BLaER1 treated with 17β-estradiol and CSF1 and Interleukin-3, amounts not matched to agents 10 nM and 100 nM (cell line): Measurements from ENCODE around the gene FAM20B.
A peak's percentile ranks its signal among the peaks of the same experiment; 100 is the strongest.

Source experiments
- H3K27ac ChIP-seq, 11 experiments: shearing (Covaris generic); formaldehyde crosslinking; 2 replicates each; pipeline ENCODE4 v1.8.1; 2022
- H3K27me3 ChIP-seq, 11 experiments: shearing (Covaris generic); formaldehyde crosslinking; 2 replicates each; pipeline ENCODE4 v1.8.1; 2022
- H3K36me3 ChIP-seq, 11 experiments: shearing (Covaris generic); formaldehyde crosslinking; 2 replicates each; pipeline ENCODE4 v1.8.1; 2022
- H3K4me1 ChIP-seq, 10 experiments: shearing (Covaris generic); formaldehyde crosslinking; 2 replicates each; pipeline ENCODE4 v1.8.1; 2022
- H3K4me2 ChIP-seq, 11 experiments: shearing (Covaris generic); formaldehyde crosslinking; 2 replicates each; pipeline ENCODE4 v1.8.1; 2022
- H3K4me3 ChIP-seq, 10 experiments: shearing (Covaris generic); formaldehyde crosslinking; 2 replicates each; pipeline ENCODE4 v1.8.1; 2022
- H3K9ac ChIP-seq, 11 experiments: shearing (Covaris generic); formaldehyde crosslinking; 2 replicates each; pipeline ENCODE4 v1.8.1; 2022
- H3K9me3 ChIP-seq, 11 experiments: shearing (Covaris generic); formaldehyde crosslinking; replicated peaks in 1 of 11; 2 replicates each; pipeline ENCODE4 v1.8.1; 2022
- H4K20me1 ChIP-seq, 11 experiments: shearing (Covaris generic); formaldehyde crosslinking; 2 replicates each; pipeline ENCODE4 v1.8.1; 2022
- Cebpa-rat ChIP-seq, 11 experiments: shearing (Covaris generic); IDR thresholded peaks; 2 replicates each; pipeline ENCODE4 v1.8.1; 2022

Gene FAM20B

GRCh38 chr1:179090522-179090921, 64.8 kb downstream of the FAM20B start:
- no peaks in the 10 kb centered on the region for H3K9me3 ChIP-seq
- H3K4me1 ChIP-seq = peaks cover 64 to 80% (median 73%) of the 10 kb centered on the region in 10 experiments
- peak overlapping the region; percentile 25 to 78 (median 48); a peak in 18 of 22 replicates for H3K4me2 ChIP-seq
- peak overlapping the region; percentile 50 to 77 (median 74); a peak in 20 of 22 replicates for H3K27ac ChIP-seq
- H3K27me3 ChIP-seq = no peaks in the 10 kb centered on the region
- H3K9ac ChIP-seq = peak overlapping the region in 9 of 11 experiments; percentile 32 to 63 (median 55); a peak in 11 of 22 replicates
- H4K20me1 ChIP-seq = peaks cover 0 to 68% (median 40%) of the 10 kb centered on the region in 11 experiments; a peak in 17 of 22 replicates
- TF ChIP-seq Cebpa-rat (IDR thresholded peaks at IDR 0.05) = no peak
- no peak overlapping the region for H3K4me3 ChIP-seq
- peaks cover 58 to 97% (median 84%) of the 10 kb centered on the region in 11 experiments for H3K36me3 ChIP-seq

- peaks cover 65 to 78% (median 72%) of the 10 kb centered on the region in 10 experiments for H3K4me1 ChIP-seq
- H3K4me3 ChIP-seq = no peak overlapping the region
- H3K27ac ChIP-seq = peak overlapping the region; percentile 50 to 77 (median 74); a peak in 21 of 22 replicates
Observed at GRCh38 chr1:179090923-179091322, 65.2 kb downstream of the FAM20B start.

GRCh38 chr1:179091691-179092165, 66.0 kb downstream of the FAM20B start:
- peak in 4 of 11 experiments; percentile 29 to 77 (median 58); a peak in 3 of 22 replicates for TF ChIP-seq Cebpa-rat (IDR thresholded peaks at IDR 0.05)
- Histone ChIP-seq H3K27ac (peak overlapping the region; percentile 50 to 77 (median 74); a peak in 21 of 22 replicates), H3K9me3 (no peaks in the 10 kb centered on the region), H3K4me1 (peaks cover 64 to 78% (median 71%) of the 10 kb centered on the region in 10 experiments), H3K9ac (peak overlapping the region; percentile 19 to 64 (median 58); a peak in 15 of 22 replicates), H3K4me3 (no peak overlapping the region), H3K27me3 (no peaks in the 10 kb centered on the region), H3K36me3 (peaks cover 61 to 97% (median 86%) of the 10 kb centered on the region in 11 experiments), H4K20me1 (peaks cover 0 to 62% (median 34%) of the 10 kb centered on the region in 11 experiments; a peak in 15 of 22 replicates), H3K4me2 (peak overlapping the region; percentile 25 to 78 (median 48); a peak in 21 of 22 replicates)

More at GRCh38 chr1:179090923-179091322, 65.2 kb downstream of the FAM20B start:
- Histone ChIP-seq H3K27me3 (no peaks in the 10 kb centered on the region), H3K9me3 (no peaks in the 10 kb centered on the region), H3K36me3 (peaks cover 58 to 97% (median 84%) of the 10 kb centered on the region in 11 experiments), H3K9ac (peak overlapping the region; percentile 19 to 63 (median 54); a peak in 14 of 22 replicates), H4K20me1 (peaks cover 0 to 64% (median 36%) of the 10 kb centered on the region in 11 experiments; a peak in 16 of 22 replicates), H3K4me2 (peak overlapping the region; percentile 25 to 78 (median 48); a peak in 21 of 22 replicates)
- no peak for TF ChIP-seq Cebpa-rat (IDR thresholded peaks at IDR 0.05)

DNA sequence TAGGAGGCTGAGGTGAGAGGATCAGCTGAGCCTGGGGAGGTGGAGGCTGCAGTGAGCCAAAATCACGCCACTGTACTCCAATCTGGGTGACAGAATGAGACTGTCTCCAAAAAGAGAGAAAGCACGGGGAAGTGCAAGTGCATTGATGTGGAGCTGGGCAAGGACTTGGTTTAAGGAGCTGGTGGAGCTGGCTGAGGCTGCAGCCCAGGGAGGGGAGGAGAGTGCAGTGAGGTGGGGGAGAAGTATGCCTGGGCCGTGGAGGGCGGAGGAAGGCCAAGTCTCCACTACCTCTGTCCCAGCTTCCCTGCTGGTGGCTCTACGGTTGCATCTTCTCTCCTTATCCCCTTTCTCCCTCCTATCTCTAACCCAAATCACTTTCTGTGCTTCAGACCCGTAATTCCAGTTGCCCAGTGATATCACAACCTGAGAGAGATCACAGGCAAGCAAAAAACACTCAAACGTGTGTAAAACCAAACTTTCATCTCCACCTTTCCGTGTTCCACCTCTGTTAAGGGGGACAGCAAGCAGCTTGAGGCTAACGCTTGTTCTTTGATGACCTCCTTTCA, 67.3 kb downstream of the FAM20B start:
- H3K4me2 ChIP-seq = peak overlapping the region in 7 of 11 experiments; percentile 37 to 78 (median 69); a peak in 12 of 22 replicates
- H3K4me1 ChIP-seq = peaks cover 52 to 66% (median 58%) of the 10 kb centered on the region in 10 experiments
- no peaks in the 10 kb centered on the region for H3K9me3 ChIP-seq
- H4K20me1 ChIP-seq = peaks cover 0 to 50% (median 25%) of the 10 kb centered on the region in 11 experiments; a peak in 13 of 22 replicates
- H3K4me3 ChIP-seq = no peak overlapping the region
- peaks cover 64 to 97% (median 87%) of the 10 kb centered on the region in 11 experiments for H3K36me3 ChIP-seq
- peak overlapping the region in 2 of 11 experiments; percentile 59 to 61; a peak in 3 of 22 replicates for H3K9ac ChIP-seq
- H3K27me3 ChIP-seq = no peaks in the 10 kb centered on the region
- no peak for TF ChIP-seq Cebpa-rat (IDR thresholded peaks at IDR 0.05)
- peak overlapping the region in 10 of 11 experiments; percentile 18 to 77 (median 74); a peak in 14 of 22 replicates for H3K27ac ChIP-seq

GRCh38 chr1:179094818-179095217, 69.1 kb downstream of the FAM20B start:
- Histone ChIP-seq H4K20me1 (peaks cover 0 to 34% (median 15%) of the 10 kb centered on the region in 11 experiments; a peak in 10 of 22 replicates), H3K9ac (no peak overlapping the region), H3K27ac (peak overlapping the region in 4 of 11 experiments; percentile 8 to 56 (median 31); a peak in 3 of 22 replicates), H3K4me2 (peak overlapping the region in 8 of 11 experiments; percentile 20 to 54 (median 36); a peak in 15 of 22 replicates), H3K9me3 (no peaks in the 10 kb centered on the region), H3K36me3 (peaks cover 70 to 94% (median 83%) of the 10 kb centered on the region in 11 experiments), H3K27me3 (no peaks in the 10 kb centered on the region), H3K4me1 (peaks cover 35 to 48% (median 41%) of the 10 kb centered on the region in 10 experiments), H3K4me3 (no peak overlapping the region)
- TF ChIP-seq Cebpa-rat (IDR thresholded peaks at IDR 0.05) = no peak

- Histone ChIP-seq H3K4me2 (peak overlapping the region in 8 of 11 experiments; percentile 20 to 54 (median 36); a peak in 14 of 22 replicates), H4K20me1 (peaks cover 0 to 34% (median 15%) of the 10 kb centered on the region in 11 experiments; a peak in 10 of 22 replicates), H3K9ac (no peak overlapping the region), H3K4me3 (no peak overlapping the region), H3K27ac (peak overlapping the region in 3 of 11 experiments; percentile 19 to 56 (median 43); a peak in 2 of 22 replicates), H3K4me1 (peaks cover 32 to 43% (median 37%) of the 10 kb centered on the region in 10 experiments), H3K36me3 (peaks cover 70 to 97% (median 83%) of the 10 kb centered on the region in 11 experiments), H3K9me3 (no peaks in the 10 kb centered on the region), H3K27me3 (no peaks in the 10 kb centered on the region)
- TF ChIP-seq Cebpa-rat (IDR thresholded peaks at IDR 0.05) = no peak
Observed at GRCh38 chr1:179095377-179095776, 69.7 kb downstream of the FAM20B start.

DNA sequence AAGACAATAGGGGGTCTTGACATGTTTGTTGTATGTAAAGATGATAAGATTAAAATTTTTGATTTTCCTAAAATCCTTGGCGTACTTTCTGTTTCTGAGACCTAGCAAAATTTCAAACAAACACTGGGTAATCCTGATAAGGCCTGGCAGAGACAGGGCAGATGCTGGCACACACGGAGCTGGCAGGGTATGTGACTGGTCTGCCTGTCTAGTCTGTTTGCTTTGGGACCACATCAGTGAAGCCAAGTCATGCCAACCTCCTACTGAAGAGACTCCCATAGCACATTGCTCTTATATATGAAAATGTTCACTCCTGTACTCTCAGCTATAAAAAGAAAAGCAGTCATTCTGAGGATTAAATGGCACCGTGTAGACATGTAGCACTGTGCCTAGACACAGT, 70.2 kb downstream of the FAM20B start:
- Histone ChIP-seq H3K4me1 (peaks cover 27 to 38% (median 32%) of the 10 kb centered on the region in 10 experiments), H3K4me3 (no peak overlapping the region), H3K27ac (0 out of 22 replicates have a peak overlapping the region, but pooled peaks of 1 of the 11 experiments have one; percentile 56), H3K9me3 (no peaks in the 10 kb centered on the region), H3K27me3 (no peaks in the 10 kb centered on the region), H4K20me1 (peaks cover 0 to 29% (median 9%) of the 10 kb centered on the region in 11 experiments; a peak in 10 of 22 replicates), H3K36me3 (peaks cover 74 to 97% (median 80%) of the 10 kb centered on the region in 11 experiments), H3K9ac (no peak overlapping the region), H3K4me2 (no peak overlapping the region)
- no peak for TF ChIP-seq Cebpa-rat (IDR thresholded peaks at IDR 0.05)

DNA sequence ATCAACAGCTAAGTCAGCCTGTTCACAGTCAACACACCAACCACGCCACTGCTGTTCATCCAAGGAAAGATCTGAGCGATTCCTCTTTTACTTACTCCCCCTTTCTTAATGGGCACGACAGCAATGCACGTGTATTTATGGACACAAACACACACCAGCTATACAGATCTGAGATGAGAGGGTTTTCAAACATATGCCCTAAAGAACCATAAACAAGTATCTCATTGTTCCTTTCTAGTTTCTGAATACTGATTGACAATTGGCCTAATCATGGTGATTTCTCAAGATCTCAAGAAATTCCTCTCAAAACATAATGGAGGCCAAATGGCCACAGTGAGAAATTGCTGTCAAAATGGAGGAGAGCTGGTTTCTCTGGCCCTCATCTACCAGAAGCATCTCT, 74.2 kb downstream of the FAM20B start:
- no peaks in the 10 kb centered on the region for H3K9me3 ChIP-seq
- no peaks in the 10 kb centered on the region for H3K27me3 ChIP-seq
- no peak overlapping the region for H3K4me3 ChIP-seq
- H3K9ac ChIP-seq = no peak overlapping the region
- peaks cover 0 to 11% (median 0%) of the 10 kb centered on the region in 11 experiments; a peak in 3 of 22 replicates for H4K20me1 ChIP-seq
- H3K4me1 ChIP-seq = peaks cover 0 to 16% (median 7%) of the 10 kb centered on the region in 10 experiments; a peak in 15 of 20 replicates
- H3K27ac ChIP-seq = no peak overlapping the region
- no peak for TF ChIP-seq Cebpa-rat (IDR thresholded peaks at IDR 0.05)
- H3K36me3 ChIP-seq = peaks cover 39 to 88% (median 53%) of the 10 kb centered on the region in 11 experiments
- no peak overlapping the region for H3K4me2 ChIP-seq
